HepG2 (cell line): ENCODE results near the gene JMJD8. TPM values are rescaled to one million over a fixed set of nuclear protein-coding genes. Genes with fewer than 3 reads are reported as not detected.

Source experiments
- AGO2 ChIP-seq: fragments of 200-400 bp; formaldehyde crosslinking; optimal IDR thresholded peaks from 2 replicates; pipeline ENCODE3; 2017; ENCODE audit warnings: mild to moderate bottlenecking, low read depth, low read length, moderate library complexity
- BCL6 ChIP-seq: IDR thresholded peaks from 2 replicates; pipeline ENCODE4 v1.6.1; 2016; ENCODE audit warnings: missing genetic modification reagents, missing compliant biosample characterization
- BRF2 ChIP-seq: sonication (generic); formaldehyde crosslinking; IDR thresholded peaks from 2 replicates; pipeline ENCODE4 v1.8.1; 2022; ENCODE audit warnings: mild to moderate bottlenecking, missing genetic modification reagents
- GABPB1 ChIP-seq: IDR thresholded peaks from 2 replicates; pipeline ENCODE4 v1.6.1; 2016; ENCODE audit warnings: mild to moderate bottlenecking, missing genetic modification reagents, moderate library complexity, missing compliant biosample characterization
- KDM5B ChIP-seq: sonication (generic); formaldehyde crosslinking; IDR thresholded peaks from 2 replicates; pipeline ENCODE4 v1.4.0; 2020; ENCODE audit warnings: missing genetic modification reagents, mild to moderate bottlenecking, borderline replicate concordance
- NFYB ChIP-seq: sonication (generic); formaldehyde crosslinking; IDR thresholded peaks from 2 replicates; pipeline ENCODE4 v1.4.0; 2020; ENCODE audit warnings: missing genetic modification reagents
- NFYC ChIP-seq: IDR thresholded peaks from 2 replicates; pipeline ENCODE4 v1.6.1; 2016; ENCODE audit warnings: missing genetic modification reagents, missing compliant biosample characterization
- POGK ChIP-seq: sonication (generic); formaldehyde crosslinking; conservative IDR thresholded peaks from 2 replicates; pipeline ENCODE4 v1.8.0; 2022; ENCODE audit warnings: mild to moderate bottlenecking, moderate library complexity, missing genetic modification reagents
- RFXAP ChIP-seq: sonication (generic); formaldehyde crosslinking; IDR thresholded peaks from 2 replicates; pipeline ENCODE4 v1.4.0; 2020; ENCODE audit warnings: missing genetic modification reagents, borderline replicate concordance
- SP1 ChIP-seq, 2 experiments: fragments of 450-650 bp in 1 of 2; sonication (generic) in 1 of 2; formaldehyde crosslinking in 1 of 2; IDR thresholded peaks; 2 replicates each; pipeline versions ENCODE4 v1.4.0 to v1.6.1; 2016 to 2020; ENCODE audit warnings: missing genetic modification reagents in 1 of 2
- SP5 ChIP-seq: IDR thresholded peaks from 2 replicates; pipeline ENCODE4 v1.6.1; 2016; ENCODE audit warnings: low read depth, borderline replicate concordance
- ZBTB26 ChIP-seq: IDR thresholded peaks from 2 replicates; pipeline ENCODE4 v1.6.1; 2016; ENCODE audit warnings: missing compliant biosample characterization, missing genetic modification reagents, borderline replicate concordance
- ZBTB38 ChIP-seq: sonication (generic); formaldehyde crosslinking; IDR thresholded peaks from 2 replicates; pipeline ENCODE4 v1.5.1; 2020; ENCODE audit warnings: mild to moderate bottlenecking, missing genetic modification reagents
- ZNF205 ChIP-seq: IDR thresholded peaks from 2 replicates; pipeline ENCODE4 v1.6.1; 2018; ENCODE audit warnings: missing biosample characterization, missing genetic modification reagents
- ZNF274 ChIP-seq: sonication (generic); formaldehyde crosslinking; IDR thresholded peaks from 2 replicates; pipeline ENCODE4 v1.5.1; 2020; ENCODE audit warnings: mild to moderate bottlenecking, missing genetic modification reagents
- ZNF333 ChIP-seq: sonication (generic); formaldehyde crosslinking; IDR thresholded peaks from 2 replicates; pipeline ENCODE4 v1.4.0; 2020; ENCODE audit warnings: mild to moderate bottlenecking, missing genetic modification reagents, borderline replicate concordance
- ZNF430 ChIP-seq: sonication (generic); formaldehyde crosslinking; IDR thresholded peaks from 2 replicates; pipeline ENCODE4 v1.9.0; 2021; ENCODE audit warnings: mild to moderate bottlenecking, missing genetic modification reagents
- ZNF558 ChIP-seq: sonication (generic); formaldehyde crosslinking; IDR thresholded peaks from 2 replicates; pipeline ENCODE4 v1.9.0; 2022; ENCODE audit warnings: mild to moderate bottlenecking, missing genetic modification reagents, borderline replicate concordance
- ZNF564 ChIP-seq: sonication (generic); formaldehyde crosslinking; IDR thresholded peaks from 2 replicates; pipeline ENCODE4 v1.8.1; 2023; ENCODE audit warnings: mild to moderate bottlenecking, missing genetic modification reagents
- polyA plus RNA-seq, 8 experiments: library from polyadenylated mRNA; depleted of rRNA in 3 of 8; stranded (reverse) in 7 of 8; unstranded in 1 of 8; fragments of >200 nt; fragmentation: Illumina TruSeq in 4 of 8; extraction: Trizol in 4 of 8; gene quantifications; 2 replicates each; pipeline versions ENCODE4 v1.2.1 to v1.2.3, GENCODE V29; 2011 to 2016; ENCODE audit warnings: low read depth in 4 of 8, missing spikeins in 1 of 8, mixed read lengths in 1 of 8; ENCODE audit not compliant: insufficient read depth in 1 of 8
- total RNA-seq, 5 experiments: library from RNA; depleted of rRNA; stranded (reverse); fragments of >200 nt; fragmentation: Illumina TruSeq; extraction: Trizol; gene quantifications; 2 replicates each; pipeline ENCODE4 v1.2.3, GENCODE V29; 2016; ENCODE audit warnings: low read depth in 1 of 5
- TF ChIP-seq, protein P1 (sequence below): sonication (generic); formaldehyde crosslinking; IDR thresholded peaks from 2 replicates; pipeline ENCODE4 v1.5.0; 2020; ENCODE audit warnings: mild to moderate bottlenecking, missing genetic modification reagents, borderline replicate concordance

JMJD8 gene
- total and polyA plus RNA-seq, 2 of the 13 experiments (the other 11 are each of a cell fraction or from before 2014, with no cell fraction given): 2.6 to 11.8 TPM

GRCh38 chr16:714558-715476, 30.7 kb upstream of the JMJD8 start, which contains the start of gene METRN (continued):
- TF ChIP-seq POGK (CRISPR knock-in tag): 0 out of 2 replicates have a peak, but pooled peaks have one; percentile 29
- TF ChIP-seq, protein P1, sequence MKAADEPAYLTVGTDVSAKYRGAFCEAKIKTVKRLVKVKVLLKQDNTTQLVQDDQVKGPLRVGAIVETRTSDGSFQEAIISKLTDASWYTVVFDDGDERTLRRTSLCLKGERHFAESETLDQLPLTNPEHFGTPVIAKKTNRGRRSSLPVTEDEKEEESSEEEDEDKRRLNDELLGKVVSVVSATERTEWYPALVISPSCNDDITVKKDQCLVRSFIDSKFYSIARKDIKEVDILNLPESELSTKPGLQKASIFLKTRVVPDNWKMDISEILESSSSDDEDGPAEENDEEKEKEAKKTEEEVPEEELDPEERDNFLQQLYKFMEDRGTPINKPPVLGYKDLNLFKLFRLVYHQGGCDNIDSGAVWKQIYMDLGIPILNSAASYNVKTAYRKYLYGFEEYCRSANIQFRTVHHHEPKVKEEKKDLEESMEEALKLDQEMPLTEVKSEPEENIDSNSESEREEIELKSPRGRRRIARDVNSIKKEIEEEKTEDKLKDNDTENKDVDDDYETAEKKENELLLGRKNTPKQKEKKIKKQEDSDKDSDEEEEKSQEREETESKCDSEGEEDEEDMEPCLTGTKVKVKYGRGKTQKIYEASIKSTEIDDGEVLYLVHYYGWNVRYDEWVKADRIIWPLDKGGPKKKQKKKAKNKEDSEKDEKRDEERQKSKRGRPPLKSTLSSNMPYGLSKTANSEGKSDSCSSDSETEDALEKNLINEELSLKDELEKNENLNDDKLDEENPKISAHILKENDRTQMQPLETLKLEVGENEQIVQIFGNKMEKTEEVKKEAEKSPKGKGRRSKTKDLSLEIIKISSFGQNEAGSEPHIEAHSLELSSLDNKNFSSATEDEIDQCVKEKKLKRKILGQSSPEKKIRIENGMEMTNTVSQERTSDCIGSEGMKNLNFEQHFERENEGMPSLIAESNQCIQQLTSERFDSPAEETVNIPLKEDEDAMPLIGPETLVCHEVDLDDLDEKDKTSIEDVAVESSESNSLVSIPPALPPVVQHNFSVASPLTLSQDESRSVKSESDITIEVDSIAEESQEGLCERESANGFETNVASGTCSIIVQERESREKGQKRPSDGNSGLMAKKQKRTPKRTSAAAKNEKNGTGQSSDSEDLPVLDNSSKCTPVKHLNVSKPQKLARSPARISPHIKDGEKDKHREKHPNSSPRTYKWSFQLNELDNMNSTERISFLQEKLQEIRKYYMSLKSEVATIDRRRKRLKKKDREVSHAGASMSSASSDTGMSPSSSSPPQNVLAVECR: peak; percentile 44
- peak; percentile 27; the same call in 1 of the 2 replicates for TF ChIP-seq BCL6 (CRISPR knock-in tag)
- peak; percentile 50 for TF ChIP-seq AGO2
- peak; percentile 54; the same call in 1 of the 2 replicates for TF ChIP-seq GABPB1 (CRISPR knock-in tag)
- TF ChIP-seq RFXAP (CRISPR knock-in tag): no peak
- TF ChIP-seq KDM5B (CRISPR knock-in tag): 0 out of 2 replicates have a peak, but pooled peaks have one; percentile 34
- TF ChIP-seq BRF2: no peak
- no peak for TF ChIP-seq ZNF333 (CRISPR knock-in tag)
- TF ChIP-seq ZNF430 (CRISPR knock-in tag): 0 out of 2 replicates have a peak, but pooled peaks have one; percentile 33
- TF ChIP-seq ZNF205 (CRISPR knock-in tag): no peak
- peak; percentile 74 for TF ChIP-seq NFYB
- TF ChIP-seq ZBTB38 (CRISPR knock-in tag): peak; percentile 73; the same call in 1 of the 2 replicates
- peak; percentile 73 for TF ChIP-seq NFYC
- no peak for TF ChIP-seq SP1 (IDR thresholded peaks at IDR 0.05)
- peak; percentile 64 for TF ChIP-seq SP1 (CRISPR knock-in tag; IDR thresholded peaks at IDR 0.05)
- peak; percentile 47; the same call in 1 of the 2 replicates for TF ChIP-seq SP5
- TF ChIP-seq ZNF274 (CRISPR knock-in tag): 0 out of 2 replicates have a peak, but pooled peaks have one; percentile 61
- no peak for TF ChIP-seq ZNF558 (CRISPR knock-in tag)
- 0 out of 2 replicates have a peak, but pooled peaks have one; percentile 48 for TF ChIP-seq ZNF564 (CRISPR knock-in tag)
- TF ChIP-seq ZBTB26: 0 out of 2 replicates have a peak, but pooled peaks have one; percentile 29
